ENCODE measurements around the gene TTC9.

- no peak for TF ChIP-seq EP300 (IDR thresholded peaks at IDR 0.05; ENCODE audit: low read length)
- TF ChIP-seq ZNF785 (CRISPR knock-in tag; IDR thresholded peaks at IDR 0.05), result no peak
- TF ChIP-seq STAT5B (CRISPR knock-in tag; IDR thresholded peaks at IDR 0.05), result no peak
- TF ChIP-seq CEBPB (tag; IDR thresholded peaks at IDR 0.05), result no peak
- TF ChIP-seq POLR2AphosphoS2 (IDR thresholded peaks at IDR 0.05; ENCODE audit: low read length), result no peak
Measured at GRCh38 chr14:70624972-70625371, 16.7 kb upstream of the TTC9 start.
